Measurements from ENCODE around the gene LMNA. TPM values are rescaled to one million over a fixed set of nuclear protein-coding genes. Genes with fewer than 3 reads are reported as not detected.
A peak's percentile ranks its signal among the peaks of the same experiment; 100 is the strongest.

Gene LMNA
- total RNA-seq, 1 experiment from 2014 or later, result 576 TPM

DNA sequence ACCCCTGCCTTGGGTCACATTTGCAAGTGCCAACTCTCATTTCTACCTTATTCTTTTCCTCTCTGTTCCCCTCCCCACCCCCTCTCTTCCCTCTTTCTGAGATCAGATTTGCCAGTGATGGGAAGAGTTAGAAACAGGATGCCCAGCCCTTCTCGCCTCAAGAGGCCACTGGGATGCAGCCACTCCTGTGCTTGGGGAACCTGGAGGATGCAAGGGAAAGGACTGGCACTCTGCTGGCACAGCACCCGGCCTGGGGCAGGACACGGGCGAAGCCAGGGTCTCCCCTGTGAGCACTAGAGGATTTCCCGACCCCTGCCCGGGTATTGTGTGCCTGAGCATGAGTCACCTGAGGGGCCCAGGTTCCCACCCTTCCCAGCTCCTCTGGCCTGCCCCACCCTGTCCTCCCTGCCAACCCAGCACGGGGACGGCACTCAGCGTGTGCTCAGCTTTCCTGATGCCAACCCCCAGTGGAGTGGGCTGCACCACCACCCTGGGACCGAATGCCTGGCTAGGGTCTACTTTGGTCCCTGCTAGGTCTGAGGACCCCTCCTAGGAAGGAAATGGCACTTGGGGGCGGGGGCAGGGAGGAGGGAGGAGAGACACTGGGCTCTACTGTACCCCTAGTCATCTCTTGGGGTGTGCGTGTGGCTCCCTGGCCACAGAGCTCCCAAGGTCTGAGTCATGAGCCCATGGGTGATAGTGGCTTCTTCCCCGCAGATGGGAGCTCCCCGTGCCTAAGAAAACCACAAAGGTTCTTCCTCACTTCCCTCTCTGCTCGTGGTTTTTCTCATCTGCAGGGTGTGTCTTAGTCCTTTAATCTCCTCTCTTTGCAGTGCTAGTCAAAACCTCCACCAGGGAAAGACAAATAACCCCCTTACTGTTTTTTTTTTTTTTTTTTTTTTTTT is 12.4 kb downstream of the LMNA start:
- in situ Hi-C loops (cut with HindIII; ENCODE audit: low pct_unique_long_range_greater_than_20kb, low sequenced_read_pairs), result no loop called here
- peak; percentile 62 for DNase-seq (ENCODE audit: low read depth, low spot score)

DNA sequence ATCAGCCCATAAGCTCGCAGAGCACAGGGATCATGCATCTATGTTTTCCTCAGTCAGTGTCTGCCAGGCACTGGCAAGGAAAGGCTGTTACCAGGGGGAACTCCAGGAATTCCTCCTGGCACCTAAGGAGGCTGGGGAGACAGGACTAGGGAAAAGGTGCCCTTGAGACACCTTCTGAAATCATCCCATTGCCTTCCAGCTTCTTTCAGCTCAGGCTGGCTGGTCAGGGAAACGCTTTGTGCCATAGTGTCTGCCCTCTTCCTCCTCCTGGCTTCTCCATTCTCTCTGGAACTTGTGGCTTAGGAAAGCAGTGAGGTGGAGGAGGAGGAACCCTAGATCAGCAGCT is 13.8 kb downstream of the LMNA start:
- in situ Hi-C loops (cut with HindIII; ENCODE audit: low pct_unique_long_range_greater_than_20kb, low sequenced_read_pairs), result no loop called here

DNA sequence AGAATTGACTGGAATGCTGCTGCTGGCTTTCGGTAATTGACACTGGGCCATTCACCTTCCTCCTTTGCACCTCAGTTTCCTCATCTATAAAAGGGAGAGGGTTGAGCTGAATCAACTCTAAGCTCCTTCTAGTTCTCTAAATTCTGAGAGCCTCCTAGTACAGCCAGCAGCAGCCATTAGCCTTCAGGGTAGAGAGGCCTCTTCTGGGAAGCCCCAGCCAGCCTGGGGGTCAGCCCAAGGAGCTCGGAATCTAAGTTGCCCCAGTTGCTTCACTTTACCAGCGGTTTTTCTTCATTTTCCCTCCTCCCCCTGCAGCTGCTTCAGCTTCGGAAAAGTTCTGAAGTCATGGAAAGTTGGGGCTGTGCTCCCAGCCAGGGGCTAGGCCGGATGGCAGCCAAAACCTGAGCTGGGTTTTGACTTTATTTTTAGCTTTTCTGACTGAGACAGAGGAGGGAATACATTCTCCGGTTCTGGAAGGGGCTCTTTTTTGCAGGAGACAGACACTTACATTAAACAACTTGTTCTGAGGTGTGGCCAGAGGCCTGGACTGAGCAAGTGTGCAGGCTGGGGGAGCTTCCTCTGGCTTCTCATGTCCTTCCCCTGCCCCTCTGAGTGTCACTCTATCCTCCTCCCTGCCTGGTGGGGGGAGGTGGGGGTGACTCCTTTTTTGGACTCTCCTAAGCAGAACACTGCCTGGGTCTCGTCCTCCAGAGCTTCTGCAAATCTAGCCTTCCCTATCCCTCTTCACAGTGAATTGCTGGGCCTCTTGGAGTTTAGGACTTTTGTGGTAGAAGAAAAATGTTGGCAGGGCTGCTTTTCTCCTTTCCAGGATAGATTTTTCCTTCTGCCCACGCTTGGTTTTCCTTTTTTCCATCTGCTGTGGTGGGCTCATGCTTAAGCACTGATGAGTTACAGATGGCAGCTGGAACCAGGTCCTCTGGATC is 14.4 kb downstream of the LMNA start:
- no peak for DNase-seq (ENCODE audit: low read depth, low spot score)
- in situ Hi-C loops (cut with HindIII; ENCODE audit: low pct_unique_long_range_greater_than_20kb, low sequenced_read_pairs), result no loop called here

More for the DNA sequence above, 13.8 kb downstream of the LMNA start:
- DNase-seq (ENCODE audit: low read depth, low spot score), result no peak

DNA sequence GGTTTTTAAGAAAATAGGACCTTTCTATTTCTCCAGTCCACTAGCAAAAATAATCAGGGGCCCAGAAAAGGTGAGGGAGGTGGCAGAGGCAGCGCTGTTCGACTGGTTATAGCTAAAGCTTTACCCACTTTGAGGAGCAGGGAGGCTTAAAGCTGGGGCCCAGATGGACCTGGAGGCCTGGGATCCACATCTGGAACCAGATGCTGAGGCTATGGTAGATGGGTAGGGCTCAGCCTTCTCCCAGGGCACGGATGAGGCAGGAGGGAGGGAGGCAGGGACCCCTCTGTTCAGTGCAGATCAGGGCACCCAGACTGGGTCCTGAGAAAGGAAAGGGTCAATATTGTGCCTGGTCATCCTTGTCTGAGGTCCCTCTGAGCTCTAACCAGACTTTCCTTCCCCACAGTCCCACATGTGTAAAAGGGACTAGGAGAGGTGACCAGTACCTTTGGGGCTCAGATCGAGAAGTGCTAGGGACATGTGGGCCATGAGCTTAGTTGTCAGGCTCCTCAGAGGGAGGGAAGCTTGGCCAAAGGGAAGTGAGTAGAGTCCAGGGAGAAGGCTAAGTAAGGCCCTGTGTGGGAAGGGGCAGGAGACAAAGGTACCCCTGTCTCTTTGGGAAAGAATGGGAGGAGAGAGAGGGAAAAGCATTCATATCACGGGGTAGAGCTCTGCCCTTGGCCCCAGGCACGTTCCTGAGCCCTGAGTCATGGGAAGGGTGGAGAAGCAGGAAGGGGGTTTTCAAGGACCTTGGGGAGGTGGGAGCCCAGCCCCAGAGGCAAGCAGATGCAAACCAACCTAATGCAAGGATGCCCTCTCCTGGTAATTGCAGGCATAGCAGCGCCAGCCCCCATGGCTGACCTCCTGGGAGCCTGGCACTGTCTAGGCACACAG is 15.4 kb downstream of the LMNA start:
- peak; percentile 99 for DNase-seq (ENCODE audit: low read depth, low spot score)
- in situ Hi-C loops (cut with HindIII; ENCODE audit: low pct_unique_long_range_greater_than_20kb, low sequenced_read_pairs), result no loop called here

DNA sequence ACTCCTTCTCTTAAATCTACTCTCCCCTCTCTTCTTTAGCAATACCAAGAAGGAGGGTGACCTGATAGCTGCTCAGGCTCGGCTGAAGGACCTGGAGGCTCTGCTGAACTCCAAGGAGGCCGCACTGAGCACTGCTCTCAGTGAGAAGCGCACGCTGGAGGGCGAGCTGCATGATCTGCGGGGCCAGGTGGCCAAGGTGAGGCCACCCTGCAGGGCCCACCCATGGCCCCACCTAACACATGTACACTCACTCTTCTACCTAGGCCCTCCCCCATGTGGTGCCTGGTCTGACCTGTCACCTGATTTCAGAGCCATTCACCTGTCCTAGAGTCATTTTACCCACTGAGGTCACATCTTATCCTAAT is 16.0 kb downstream of the LMNA start:
- DNase-seq (ENCODE audit: low read depth, low spot score), result no peak
- in situ Hi-C loops (cut with HindIII; ENCODE audit: low pct_unique_long_range_greater_than_20kb, low sequenced_read_pairs), result no loop called here

DNA sequence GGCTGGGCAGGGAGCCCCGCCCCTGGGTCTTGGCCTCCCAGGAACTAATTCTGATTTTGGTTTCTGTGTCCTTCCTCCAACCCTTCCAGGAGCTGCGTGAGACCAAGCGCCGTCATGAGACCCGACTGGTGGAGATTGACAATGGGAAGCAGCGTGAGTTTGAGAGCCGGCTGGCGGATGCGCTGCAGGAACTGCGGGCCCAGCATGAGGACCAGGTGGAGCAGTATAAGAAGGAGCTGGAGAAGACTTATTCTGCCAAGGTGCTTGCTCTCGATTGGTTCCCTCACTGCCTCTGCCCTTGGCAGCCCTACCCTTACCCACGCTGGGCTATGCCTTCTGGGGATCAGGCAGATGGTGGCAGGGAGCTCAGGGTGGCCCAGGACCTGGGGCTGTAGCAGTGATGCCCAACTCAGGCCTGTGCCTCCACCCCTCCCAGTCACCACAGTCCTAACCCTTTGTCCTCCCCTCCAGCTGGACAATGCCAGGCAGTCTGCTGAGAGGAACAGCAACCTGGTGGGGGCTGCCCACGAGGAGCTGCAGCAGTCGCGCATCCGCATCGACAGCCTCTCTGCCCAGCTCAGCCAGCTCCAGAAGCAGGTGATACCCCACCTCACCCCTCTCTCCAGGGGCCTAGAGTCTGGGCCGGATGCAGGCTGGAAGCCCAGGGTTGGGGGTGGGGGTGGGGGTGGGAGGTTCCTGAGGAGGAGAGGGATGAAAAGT is 20.4 kb downstream of the LMNA start:
- no peak for DNase-seq (ENCODE audit: low read depth, low spot score)
- in situ Hi-C loops (cut with HindIII; ENCODE audit: low pct_unique_long_range_greater_than_20kb, low sequenced_read_pairs), result no loop called here

DNA sequence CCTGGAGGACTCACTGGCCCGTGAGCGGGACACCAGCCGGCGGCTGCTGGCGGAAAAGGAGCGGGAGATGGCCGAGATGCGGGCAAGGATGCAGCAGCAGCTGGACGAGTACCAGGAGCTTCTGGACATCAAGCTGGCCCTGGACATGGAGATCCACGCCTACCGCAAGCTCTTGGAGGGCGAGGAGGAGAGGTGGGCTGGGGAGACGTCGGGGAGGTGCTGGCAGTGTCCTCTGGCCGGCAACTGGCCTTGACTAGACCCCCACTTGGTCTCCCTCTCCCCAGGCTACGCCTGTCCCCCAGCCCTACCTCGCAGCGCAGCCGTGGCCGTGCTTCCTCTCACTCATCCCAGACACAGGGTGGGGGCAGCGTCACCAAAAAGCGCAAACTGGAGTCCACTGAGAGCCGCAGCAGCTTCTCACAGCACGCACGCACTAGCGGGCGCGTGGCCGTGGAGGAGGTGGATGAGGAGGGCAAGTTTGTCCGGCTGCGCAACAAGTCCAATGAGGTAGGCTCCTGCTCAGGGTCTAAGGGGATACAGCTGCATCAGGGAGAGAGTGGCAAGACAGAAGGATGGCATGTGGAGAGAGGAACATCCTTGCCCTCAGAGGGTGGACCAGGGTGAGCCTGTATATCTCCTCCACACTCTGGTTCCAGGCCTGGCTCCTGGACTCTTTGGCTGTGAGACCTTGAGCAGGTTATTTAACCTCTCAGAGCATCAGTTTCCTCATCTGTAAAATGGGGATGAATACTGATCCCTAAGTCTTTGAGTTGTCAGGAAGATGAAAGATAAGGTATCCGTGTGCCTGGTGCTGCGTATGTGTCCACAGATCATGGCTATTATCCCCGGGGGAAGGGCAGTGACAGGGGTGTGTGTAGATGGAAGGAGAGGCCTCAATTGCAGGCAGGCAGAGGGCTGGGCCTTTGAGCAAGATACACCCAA is 21.7 kb downstream of the LMNA start:
- in situ Hi-C loops (cut with HindIII; ENCODE audit: low pct_unique_long_range_greater_than_20kb, low sequenced_read_pairs), result no loop called here
- no peak for DNase-seq (ENCODE audit: low read depth, low spot score)

DNA sequence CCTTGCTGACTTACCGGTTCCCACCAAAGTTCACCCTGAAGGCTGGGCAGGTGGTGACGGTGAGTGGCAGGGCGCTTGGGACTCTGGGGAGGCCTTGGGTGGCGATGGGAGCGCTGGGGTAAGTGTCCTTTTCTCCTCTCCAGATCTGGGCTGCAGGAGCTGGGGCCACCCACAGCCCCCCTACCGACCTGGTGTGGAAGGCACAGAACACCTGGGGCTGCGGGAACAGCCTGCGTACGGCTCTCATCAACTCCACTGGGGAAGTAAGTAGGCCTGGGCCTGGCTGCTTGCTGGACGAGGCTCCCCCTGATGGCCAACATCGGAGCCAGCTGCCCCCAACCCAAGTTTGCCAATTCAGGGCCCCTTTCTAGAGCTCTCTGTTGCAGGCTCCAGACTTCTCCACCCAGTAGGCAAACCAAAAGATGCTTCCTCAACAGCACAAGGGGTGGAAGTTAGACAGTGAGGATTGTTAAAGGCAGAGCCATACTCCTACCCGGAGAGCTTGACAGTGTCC is 22.5 kb downstream of the LMNA start:
- DNase-seq (ENCODE audit: low read depth, low spot score), result no peak
- in situ Hi-C loops (cut with HindIII; ENCODE audit: low pct_unique_long_range_greater_than_20kb, low sequenced_read_pairs), result no loop called here

DNA sequence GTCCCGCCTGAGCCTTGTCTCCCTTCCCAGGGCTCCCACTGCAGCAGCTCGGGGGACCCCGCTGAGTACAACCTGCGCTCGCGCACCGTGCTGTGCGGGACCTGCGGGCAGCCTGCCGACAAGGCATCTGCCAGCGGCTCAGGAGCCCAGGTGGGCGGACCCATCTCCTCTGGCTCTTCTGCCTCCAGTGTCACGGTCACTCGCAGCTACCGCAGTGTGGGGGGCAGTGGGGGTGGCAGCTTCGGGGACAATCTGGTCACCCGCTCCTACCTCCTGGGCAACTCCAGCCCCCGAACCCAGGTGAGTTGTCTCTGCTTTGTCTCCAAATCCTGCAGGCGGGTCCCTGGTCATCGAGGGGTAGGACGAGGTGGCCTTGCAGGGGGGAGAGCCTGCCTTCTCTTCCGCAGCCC is 24.0 kb downstream of the LMNA start:
- no peak for DNase-seq (ENCODE audit: low read depth, low spot score)
- in situ Hi-C loops (cut with HindIII; ENCODE audit: low pct_unique_long_range_greater_than_20kb, low sequenced_read_pairs), result no loop called here

DNA sequence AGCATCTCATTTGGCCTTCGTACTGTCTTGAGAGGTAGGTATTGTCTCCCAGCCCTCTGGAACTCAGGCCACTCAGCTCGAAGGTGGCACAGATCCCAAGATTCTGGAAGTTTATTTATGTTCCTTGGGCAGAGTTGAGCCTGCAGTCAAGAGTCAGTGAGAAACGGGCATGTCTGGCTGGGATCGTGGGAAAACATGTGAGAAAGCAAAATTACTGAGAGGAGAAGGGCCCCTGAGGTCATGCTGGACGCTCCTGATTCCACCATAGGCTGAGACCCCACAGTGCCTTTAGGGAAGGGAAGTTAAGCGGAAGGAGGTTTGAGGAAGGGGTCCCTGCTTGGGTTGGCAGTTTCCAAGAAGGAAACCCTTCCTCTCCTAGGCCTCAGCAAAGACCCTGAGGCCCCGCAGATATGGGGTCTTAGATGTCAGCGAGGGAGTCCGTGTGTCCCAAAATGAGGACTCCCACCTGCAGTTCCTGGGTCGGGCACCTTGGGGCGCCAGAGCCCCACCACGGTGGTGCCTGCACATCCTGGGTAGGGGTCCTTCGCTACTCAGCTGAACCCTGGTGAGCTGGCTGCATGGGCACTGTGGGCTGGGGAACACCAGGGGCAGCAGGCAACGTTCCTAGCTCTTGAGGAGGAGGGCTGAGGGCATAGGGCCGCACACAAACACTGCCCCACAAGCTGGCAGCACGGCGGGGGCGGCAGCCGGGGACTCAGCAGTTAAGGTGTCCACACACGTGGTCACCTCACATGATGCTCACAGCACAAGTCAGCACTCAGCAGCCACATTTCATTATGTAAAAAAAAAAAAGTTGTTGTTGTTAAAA is 26.6 kb downstream of the LMNA start:
- DNase-seq (ENCODE audit: low read depth, low spot score), result peak; percentile 71
- in situ Hi-C loops (cut with HindIII; ENCODE audit: low pct_unique_long_range_greater_than_20kb, low sequenced_read_pairs), result no loop called here

DNA sequence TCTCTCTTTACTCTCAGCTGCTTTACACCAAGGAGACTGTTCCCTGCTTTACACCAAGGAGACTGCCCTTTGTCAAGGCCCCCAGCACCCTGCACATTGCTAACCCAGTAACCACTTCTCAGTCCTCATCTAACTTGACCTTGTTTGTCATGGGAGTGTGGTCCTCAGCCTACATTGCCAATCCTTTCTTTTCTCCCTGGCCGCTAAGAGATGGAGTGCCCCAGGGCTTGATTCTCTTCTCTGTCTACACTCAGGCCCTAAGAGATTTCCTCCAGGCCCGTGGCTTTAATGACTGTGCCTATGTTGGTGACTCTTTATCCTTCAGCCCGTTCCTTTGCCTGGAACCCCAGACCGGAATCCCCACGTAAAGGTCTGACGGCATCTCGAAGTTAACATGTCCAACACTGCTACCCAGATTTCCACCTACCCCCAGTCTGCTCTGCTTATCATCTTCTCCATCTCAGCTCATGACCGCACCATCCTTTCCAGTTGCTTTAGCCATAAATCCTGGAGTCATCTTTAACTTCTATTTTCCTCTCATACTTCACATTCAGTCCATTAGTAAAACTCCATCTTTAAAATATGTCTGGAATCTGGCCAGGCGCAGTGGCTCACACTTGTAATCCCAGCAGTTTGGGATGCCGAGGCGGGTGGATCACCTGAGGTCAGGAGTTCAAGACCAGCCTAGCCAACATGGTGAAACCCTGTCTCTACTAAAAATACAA is 29.4 kb downstream of the LMNA start:
- in situ Hi-C loops (cut with HindIII; ENCODE audit: low pct_unique_long_range_greater_than_20kb, low sequenced_read_pairs), result no loop called here
- DNase-seq (ENCODE audit: low read depth, low spot score), result no peak

DNA sequence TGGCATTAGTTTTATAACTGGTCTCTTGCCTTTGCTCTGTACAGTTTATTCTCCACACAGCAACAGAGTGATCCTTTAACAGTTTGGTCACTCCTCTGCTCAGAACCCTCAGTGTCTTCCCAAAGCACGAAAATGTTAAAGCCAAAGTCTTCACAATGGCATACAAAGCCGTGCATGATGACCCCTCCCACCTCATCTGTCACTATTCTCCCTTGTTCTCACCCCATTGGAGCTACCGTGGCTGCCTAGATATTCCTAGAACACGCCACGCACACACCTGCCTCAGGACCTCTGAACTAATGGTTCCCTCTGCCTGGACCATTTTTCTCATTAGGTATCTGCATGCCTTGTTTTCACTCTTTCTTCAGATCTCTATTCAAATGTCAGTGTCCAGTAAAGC is 30.2 kb downstream of the LMNA start:
- in situ Hi-C loops (cut with HindIII; ENCODE audit: low pct_unique_long_range_greater_than_20kb, low sequenced_read_pairs), result no loop called here
- no peak for DNase-seq (ENCODE audit: low read depth, low spot score)

DNA sequence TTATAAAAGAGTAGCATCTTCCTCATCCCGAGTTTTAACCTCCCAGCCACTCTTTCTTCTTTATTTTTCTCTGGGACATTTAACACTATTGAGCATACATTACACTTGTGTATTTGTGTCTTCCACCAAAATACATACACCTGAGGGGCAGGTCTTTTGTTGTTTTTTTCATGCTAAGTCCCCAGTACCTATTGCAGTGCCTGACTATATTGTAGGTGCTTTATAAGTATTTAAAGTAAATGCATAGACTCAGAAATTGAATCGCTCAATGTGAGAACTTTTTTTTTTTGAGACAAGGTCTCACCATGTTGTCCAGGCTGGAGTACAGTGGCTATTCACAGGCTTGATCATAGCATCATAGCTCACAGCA is 31.1 kb downstream of the LMNA start:
- no peak for DNase-seq (ENCODE audit: low read depth, low spot score)
- in situ Hi-C loops (cut with HindIII; ENCODE audit: low pct_unique_long_range_greater_than_20kb, low sequenced_read_pairs), result no loop called here

DNA sequence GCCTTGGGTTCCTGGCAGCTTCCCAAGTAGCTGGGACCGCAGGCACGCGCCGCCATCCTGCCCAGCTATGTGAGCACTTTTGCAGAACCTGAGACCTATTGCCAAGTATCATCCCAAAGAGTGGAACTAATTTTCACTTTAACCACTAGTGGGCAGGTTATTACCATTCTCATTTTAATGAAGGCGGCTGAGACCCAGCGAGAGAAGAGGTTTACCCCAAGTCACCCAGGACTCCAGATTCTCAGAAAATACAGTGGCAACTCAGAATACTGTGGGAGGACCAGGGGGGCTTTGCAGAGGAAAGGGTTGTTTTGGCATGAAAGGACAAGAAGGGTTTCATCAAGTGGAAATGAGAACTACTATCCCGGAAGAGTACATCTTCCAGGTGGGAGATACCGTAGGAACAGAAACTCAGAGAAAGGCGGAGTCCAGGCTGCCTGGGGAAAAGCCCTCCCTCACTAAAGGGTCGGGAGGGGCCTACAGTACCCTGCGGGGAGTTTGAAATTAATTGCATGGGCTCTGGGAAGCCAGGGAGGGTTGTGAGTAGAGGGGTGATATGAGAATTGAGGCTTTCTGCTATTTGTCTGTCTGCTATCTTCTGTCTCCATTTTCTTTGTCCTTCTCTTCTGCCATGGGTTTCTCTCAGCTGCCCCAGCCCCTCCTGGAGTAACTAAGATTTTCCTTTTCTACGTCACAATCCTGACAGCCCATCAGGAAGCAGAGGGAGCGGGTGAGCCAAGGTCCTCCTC is 31.7 kb downstream of the LMNA start:
- in situ Hi-C loops (cut with HindIII; ENCODE audit: low pct_unique_long_range_greater_than_20kb, low sequenced_read_pairs), result no loop called here
- DNase-seq (ENCODE audit: low read depth, low spot score), result peak; percentile 94
